Right atrium auricular region (tissue), 2 donors: ENCODE measurements around the gene TBX2. TPM values are rescaled to one million over a fixed set of nuclear protein-coding genes. Genes with fewer than 3 reads are reported as not detected.

Source experiments
- DNase-seq: peaks from one replicate; pipeline ENCODE4 v3.0.0-alpha.2; 2019; ENCODE audit warnings: low spot score
- H3K27ac ChIP-seq, 2 donors: fragments of 200-600 bp; sonication (generic); 1 replicate in 1 of 2; 2 replicates in 1 of 2; pipeline ENCODE4 v1.5.1; 2016 to 2019
- H3K27me3 ChIP-seq, 2 donors: fragments of 200-600 bp; sonication (generic); one replicate each; pipeline versions ENCODE4 v1.5.1 to v1.6.0; 2017 to 2019
- H3K36me3 ChIP-seq: fragments of 200-600 bp; sonication (generic); one replicate; pipeline ENCODE4 v1.5.1; 2016
- H3K4me1 ChIP-seq, 2 donors: fragments of 200-600 bp; sonication (generic); one replicate each; pipeline versions ENCODE4 v1.5.1 to v1.6.0; 2017 to 2019
- H3K4me3 ChIP-seq, 2 donors: fragments of 200-600 bp; sonication (generic); 1 replicate in 1 of 2; 2 replicates in 1 of 2; pipeline ENCODE4 v1.5.1; 2017 to 2019; ENCODE audit warnings: mild to moderate bottlenecking in 1 of 2, moderate library complexity in 1 of 2
- H3K9me3 ChIP-seq, 2 donors: fragments of 200-600 bp; sonication (generic); one replicate each; pipeline ENCODE4 v1.5.1; 2019
- CTCF ChIP-seq, 2 donors: fragments of 200-600 bp; sonication (generic); IDR thresholded peaks; one replicate each; pipeline ENCODE4 v1.5.1; 2019; ENCODE audit warnings: antibody characterized with exemption in 2 of 2
- total RNA-seq, 2 donors: library from RNA; depleted of rRNA; stranded (reverse); fragments of >200 nt; gene quantifications; one replicate each; pipeline ENCODE4 v1.1.0, GENCODE V29; 2016

The TBX2 gene
- total RNA-seq, 2 donors from 2014 or later, result 4.3 to 6.9 TPM

GRCh38 chr17:61388561-61389356 is 10.9 kb upstream of the TBX2 start:
- Histone ChIP-seq H3K9me3 (no peaks in the 10 kb centered on the region), H3K4me3 (no peak overlapping the region), H3K27ac (no peak overlapping the region), H3K36me3 (no peaks in the 10 kb centered on the region), H3K27me3 (no peaks in the 10 kb centered on the region), H3K4me1 (peaks cover 0 to 11% of the 10 kb centered on the region in 2 donors)
- no peak for DNase-seq
- no peak for TF ChIP-seq CTCF (IDR thresholded peaks at IDR 0.05)

- TF ChIP-seq CTCF (IDR thresholded peaks at IDR 0.05), result peak; percentile 84 to 93
- Histone ChIP-seq H3K27me3 (no peaks in the 10 kb centered on the region), H3K27ac (no peak overlapping the region), H3K4me3 (no peak overlapping the region), H3K9me3 (no peaks in the 10 kb centered on the region), H3K4me1 (peaks cover 0 to 11% of the 10 kb centered on the region in 2 donors), H3K36me3 (no peaks in the 10 kb centered on the region)
- DNase-seq, result no peak
Observed at GRCh38 chr17:61389670-61390478, 9.8 kb upstream of the TBX2 start.

- Histone ChIP-seq H3K4me1 (peaks cover 0 to 11% of the 10 kb centered on the region in 2 donors), H3K9me3 (no peaks in the 10 kb centered on the region), H3K27me3 (no peaks in the 10 kb centered on the region), H3K4me3 (no peak overlapping the region), H3K27ac (no peak overlapping the region), H3K36me3 (no peaks in the 10 kb centered on the region)
- no peak for DNase-seq
- TF ChIP-seq CTCF (IDR thresholded peaks at IDR 0.05), result no peak
Observed at GRCh38 chr17:61390479-61390791, 9.2 kb upstream of the TBX2 start.

- Histone ChIP-seq H3K4me1 (peaks cover 0 to 22% of the 10 kb centered on the region in 2 donors), H3K4me3 (no peak overlapping the region), H3K27ac (no peak overlapping the region), H3K27me3 (peaks cover 8 to 11% of the 10 kb centered on the region in 2 donors), H3K36me3 (no peaks in the 10 kb centered on the region), H3K9me3 (no peaks in the 10 kb centered on the region)
- no peak for DNase-seq
- no peak for TF ChIP-seq CTCF (IDR thresholded peaks at IDR 0.05)
Observed at GRCh38 chr17:61391595-61392291, 7.9 kb upstream of the TBX2 start.

- TF ChIP-seq CTCF (IDR thresholded peaks at IDR 0.05), result no peak
- Histone ChIP-seq H3K36me3 (no peaks in the 10 kb centered on the region), H3K4me1 (peaks cover 0 to 31% of the 10 kb centered on the region in 2 donors), H3K9me3 (no peaks in the 10 kb centered on the region), H3K4me3 (no peak overlapping the region), H3K27me3 (peaks cover 14 to 17% of the 10 kb centered on the region in 2 donors), H3K27ac (no peak overlapping the region)
- DNase-seq, result no peak
Observed at GRCh38 chr17:61392679-61393078, 7.0 kb upstream of the TBX2 start.
